NB4 (cell line): ENCODE results near the gene UQCC2.

ENCODE experiments used
- POLR2A ChIP-seq: IDR thresholded peaks from 2 replicates; pipeline ENCODE4 v1.6.1; 2011; ENCODE audit warnings: mild to moderate bottlenecking; ENCODE audit not compliant: insufficient read length; ENCODE audit errors: extremely low read depth
- TF ChIP-seq, protein P1 (sequence below): IDR thresholded peaks from one replicate; pipeline ENCODE4 v1.5.1; 2012; ENCODE audit warnings: low read depth, low read length

DNA sequence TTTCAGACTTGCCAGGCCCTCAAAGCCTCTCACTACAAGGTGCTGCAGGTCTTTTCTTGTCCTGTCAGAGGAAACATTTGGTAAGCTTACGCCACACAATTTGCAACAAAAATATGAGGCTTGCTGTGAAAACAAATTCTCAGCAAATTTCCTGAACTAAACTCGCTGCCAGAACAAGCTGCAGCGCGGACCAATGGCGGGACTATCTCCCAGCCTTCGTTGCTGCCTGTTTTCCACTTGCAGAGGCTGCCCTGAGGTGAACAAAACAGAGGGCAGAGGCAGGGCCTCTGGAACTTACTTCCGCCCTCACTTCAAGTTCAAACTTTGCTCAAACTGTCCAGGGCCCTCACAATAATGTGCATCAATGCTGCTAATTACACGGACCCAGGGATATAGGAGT lies 12.4 kb downstream of the UQCC2 start:
- TF ChIP-seq, protein P1, sequence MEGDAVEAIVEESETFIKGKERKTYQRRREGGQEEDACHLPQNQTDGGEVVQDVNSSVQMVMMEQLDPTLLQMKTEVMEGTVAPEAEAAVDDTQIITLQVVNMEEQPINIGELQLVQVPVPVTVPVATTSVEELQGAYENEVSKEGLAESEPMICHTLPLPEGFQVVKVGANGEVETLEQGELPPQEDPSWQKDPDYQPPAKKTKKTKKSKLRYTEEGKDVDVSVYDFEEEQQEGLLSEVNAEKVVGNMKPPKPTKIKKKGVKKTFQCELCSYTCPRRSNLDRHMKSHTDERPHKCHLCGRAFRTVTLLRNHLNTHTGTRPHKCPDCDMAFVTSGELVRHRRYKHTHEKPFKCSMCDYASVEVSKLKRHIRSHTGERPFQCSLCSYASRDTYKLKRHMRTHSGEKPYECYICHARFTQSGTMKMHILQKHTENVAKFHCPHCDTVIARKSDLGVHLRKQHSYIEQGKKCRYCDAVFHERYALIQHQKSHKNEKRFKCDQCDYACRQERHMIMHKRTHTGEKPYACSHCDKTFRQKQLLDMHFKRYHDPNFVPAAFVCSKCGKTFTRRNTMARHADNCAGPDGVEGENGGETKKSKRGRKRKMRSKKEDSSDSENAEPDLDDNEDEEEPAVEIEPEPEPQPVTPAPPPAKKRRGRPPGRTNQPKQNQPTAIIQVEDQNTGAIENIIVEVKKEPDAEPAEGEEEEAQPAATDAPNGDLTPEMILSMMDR, result no peak
- TF ChIP-seq POLR2A, result no peak
